ENCODE measurements around the gene LRRTM4.
"Not testable (repeated sequence)": the region's sequence is repeated elsewhere in the genome, so short reads cannot be mapped to it uniquely, and the experiment has no call there.

LRRTM4 gene

GRCh38 chr2:77085561-77085960 is 436.6 kb downstream of the LRRTM4 start:
- no peak for DNase-seq (ENCODE audit: low read depth)

- no peak for DNase-seq (ENCODE audit: low read depth)
These were observed 440.6 kb downstream of the LRRTM4 start for GRCh38 chr2:77081597-77081996.

GRCh38 chr2:77064324-77064723 is 457.9 kb downstream of the LRRTM4 start:
- DNase-seq (ENCODE audit: low read depth): no peak

- peak; percentile 1 for DNase-seq (ENCODE audit: low read depth)
These were observed 467.2 kb downstream of the LRRTM4 start for GRCh38 chr2:77054938-77055337.

GRCh38 chr2:77046339-77046738 is 475.8 kb downstream of the LRRTM4 start:
- DNase-seq (ENCODE audit: low read depth): no peak

- not testable (repeated sequence) for DNase-seq (ENCODE audit: low read depth)
These were observed 476.7 kb downstream of the LRRTM4 start for GRCh38 chr2:77045456-77045855.

- peak; percentile 33 for DNase-seq (ENCODE audit: low read depth)
These were observed 487.7 kb downstream of the LRRTM4 start for GRCh38 chr2:77034445-77034844.

GRCh38 chr2:77029237-77029636 is 492.9 kb downstream of the LRRTM4 start:
- DNase-seq (ENCODE audit: low read depth): not testable (repeated sequence)

GRCh38 chr2:77028032-77028600 is 494.1 kb downstream of the LRRTM4 start:
- peak; percentile 14 for DNase-seq (ENCODE audit: low read depth)

- DNase-seq (ENCODE audit: low read depth): no peak
These were observed 496.5 kb downstream of the LRRTM4 start for GRCh38 chr2:77025714-77026113.

- no peak for DNase-seq (ENCODE audit: low read depth)
These were observed 501.0 kb downstream of the LRRTM4 start for GRCh38 chr2:77021161-77021560.

- DNase-seq (ENCODE audit: low read depth): peak; percentile 42
These were observed 504.0 kb downstream of the LRRTM4 start for GRCh38 chr2:77018219-77018618.

GRCh38 chr2:77017355-77017745 is 504.8 kb downstream of the LRRTM4 start:
- DNase-seq (ENCODE audit: low read depth): no peak

- no peak for DNase-seq (ENCODE audit: low read depth)
These were observed 505.5 kb downstream of the LRRTM4 start for GRCh38 chr2:77016443-77017354.

- no peak for DNase-seq (ENCODE audit: low read depth)
These were observed 508.2 kb downstream of the LRRTM4 start for GRCh38 chr2:77013953-77014352.

GRCh38 chr2:77013457-77013856 is 508.7 kb downstream of the LRRTM4 start:
- DNase-seq (ENCODE audit: low read depth): no peak

GRCh38 chr2:77009307-77009706 is 512.9 kb downstream of the LRRTM4 start:
- DNase-seq (ENCODE audit: low read depth): peak; percentile 68

GRCh38 chr2:77008853-77009252 is 513.3 kb downstream of the LRRTM4 start:
- no peak for DNase-seq (ENCODE audit: low read depth)

- DNase-seq (ENCODE audit: low read depth): no peak
These were observed 514.5 kb downstream of the LRRTM4 start for GRCh38 chr2:77007686-77008085.

- peak; percentile 22 for DNase-seq (ENCODE audit: low read depth)
These were observed 516.7 kb downstream of the LRRTM4 start for GRCh38 chr2:77005522-77005921.

- no peak for DNase-seq (ENCODE audit: low read depth)
These were observed 520.3 kb downstream of the LRRTM4 start for GRCh38 chr2:77001895-77002294.

GRCh38 chr2:76998704-76999103 is 523.5 kb downstream of the LRRTM4 start:
- DNase-seq (ENCODE audit: low read depth): peak; percentile 40

GRCh38 chr2:76998152-76998551 is 524.0 kb downstream of the LRRTM4 start:
- no peak for DNase-seq (ENCODE audit: low read depth)

GRCh38 chr2:76997296-76997695 is 524.9 kb downstream of the LRRTM4 start:
- DNase-seq (ENCODE audit: low read depth): no peak

Measured in iris pigment epithelial cell (primary cell).